ENCODE data around the gene MYO16.

MYO16 gene

DNA sequence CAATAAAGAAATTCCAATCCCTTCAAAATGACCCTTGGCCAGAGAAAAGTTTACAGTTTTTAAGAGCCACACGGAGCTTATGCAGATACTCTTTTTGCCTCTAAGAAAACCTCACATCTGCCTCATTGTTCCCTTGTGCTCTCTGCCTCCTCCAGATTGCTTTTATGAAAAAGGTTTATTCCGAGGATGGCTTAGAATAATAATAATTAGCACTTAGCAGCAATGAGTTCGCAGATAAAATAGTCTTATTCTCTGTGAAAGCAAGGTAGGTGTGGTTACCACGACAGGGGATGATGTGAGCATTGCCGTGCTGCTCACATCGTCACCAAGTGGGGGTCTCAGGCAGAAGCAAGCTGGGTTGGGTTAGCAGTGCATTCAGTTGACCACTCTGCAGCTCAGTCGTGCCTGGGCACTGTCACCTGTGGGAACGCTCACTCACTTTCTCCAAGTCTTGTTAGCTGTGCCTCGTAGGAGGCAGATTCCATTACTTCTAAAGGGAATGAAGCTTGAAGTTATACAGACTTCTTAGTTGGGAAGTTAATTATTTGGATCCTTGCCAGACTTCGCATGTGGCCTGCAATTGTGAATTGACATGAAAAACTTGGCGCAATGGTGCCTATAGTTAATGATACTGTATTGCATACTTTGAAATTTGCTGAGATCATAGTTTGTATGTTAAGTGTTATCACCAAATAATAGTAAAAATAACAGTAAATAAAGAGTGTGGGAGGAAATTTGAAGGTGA lies 157.2 kb downstream of the MYO16 start:
- Histone ChIP-seq H3K36me3 (ENCODE audit: insufficient read depth, insufficient read length, low read length) (no peaks in the 10 kb centered on the region), H3K9ac (ENCODE audit: insufficient read length, low read depth) (no peak overlapping the region), H3K27me3 (ENCODE audit: insufficient read depth, insufficient read length) (no peaks in the 10 kb centered on the region), H3K9me3 (ENCODE audit: insufficient read depth, low read length) (peaks cover 9% of the 10 kb centered on the region; the same call in 1 of the 2 replicates), H3K4me1 (ENCODE audit: insufficient read depth, insufficient read length) (no peaks in the 10 kb centered on the region), H3K4me3 (ENCODE audit: insufficient read length, low read depth) (no peak overlapping the region)
- no peak for DNase-seq (ENCODE audit: low read depth, low spot score)
- TF ChIP-seq SUZ12 (IDR thresholded peaks at IDR 0.05; ENCODE audit: extremely low read depth, insufficient read depth, insufficient read length) = no peak

DNA sequence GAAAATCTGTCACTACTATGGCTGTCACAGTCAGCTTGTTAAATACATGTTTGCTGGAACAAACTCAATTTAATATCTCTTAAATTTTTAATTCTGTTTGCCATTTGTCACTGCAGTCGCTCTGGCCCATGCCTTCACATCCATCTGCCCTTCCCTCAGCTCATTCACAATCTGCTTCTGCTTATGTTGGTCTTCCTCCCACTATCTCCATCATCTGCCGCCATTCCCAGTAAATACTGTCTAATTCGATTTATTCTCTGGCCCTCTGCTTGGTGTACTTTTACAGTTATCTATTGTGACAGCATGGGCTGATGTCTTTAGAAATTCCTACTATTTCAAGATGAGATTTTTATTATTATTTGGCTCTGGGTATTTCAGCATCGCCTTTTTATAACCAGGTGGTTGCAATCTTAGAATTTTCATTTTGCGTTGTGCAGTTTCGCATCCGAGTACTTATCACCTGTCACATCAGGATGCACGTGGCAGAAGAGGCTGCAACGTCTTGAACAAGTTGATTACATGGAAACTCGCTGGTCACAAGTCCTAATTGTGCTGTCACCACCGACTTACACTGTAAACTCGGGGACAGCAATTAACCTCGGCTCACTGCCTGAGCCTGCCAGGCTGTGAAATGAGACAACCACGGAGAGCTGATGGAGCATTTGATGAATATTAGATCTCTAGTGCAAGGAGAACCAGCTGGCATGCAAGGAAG lies 158.4 kb downstream of the MYO16 start:
- TF ChIP-seq ZNF274 (IDR thresholded peaks at IDR 0.05; ENCODE audit: low read depth, low read length) = no peak
- TF ChIP-seq SUZ12 (IDR thresholded peaks at IDR 0.05; ENCODE audit: extremely low read depth, insufficient read depth, insufficient read length) = no peak
- TF ChIP-seq YY1 (IDR thresholded peaks at IDR 0.05; ENCODE audit: insufficient read depth, insufficient read length) = no peak
- Histone ChIP-seq H3K36me3 (ENCODE audit: insufficient read depth, insufficient read length, low read length) (no peaks in the 10 kb centered on the region), H3K9ac (ENCODE audit: insufficient read length, low read depth) (no peak overlapping the region), H3K27me3 (ENCODE audit: insufficient read depth, insufficient read length) (no peaks in the 10 kb centered on the region), H3K4me3 (ENCODE audit: insufficient read length, low read depth) (no peak overlapping the region), H3K4me1 (ENCODE audit: insufficient read depth, insufficient read length) (no peaks in the 10 kb centered on the region), H3K9me3 (ENCODE audit: insufficient read depth, low read length) (0 out of 2 replicates have a peak, but pooled peaks cover 3% of the 10 kb centered on the region)
- DNase-seq (ENCODE audit: low read depth, low spot score) = no peak

DNA sequence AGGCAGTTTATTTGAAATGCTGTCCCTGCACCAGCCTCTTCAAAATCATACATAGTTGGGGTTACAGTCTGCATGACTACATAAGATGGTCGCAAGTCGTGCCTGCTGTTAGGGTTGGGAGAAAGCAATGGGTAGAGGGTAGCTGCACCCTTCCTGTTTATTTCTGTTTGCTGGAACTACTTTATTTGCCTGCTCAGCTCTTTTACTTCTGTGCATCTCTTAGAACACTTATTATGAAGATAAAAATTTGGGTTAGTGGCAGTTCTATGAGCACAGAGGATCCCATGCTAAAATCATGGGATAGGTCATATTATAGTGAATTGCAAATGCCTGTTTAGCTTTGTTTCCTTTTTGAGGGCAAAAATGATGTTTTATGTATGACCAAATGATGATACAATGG lies 160.1 kb downstream of the MYO16 start:
- no peaks in the 10 kb centered on the region for H3K4me1 ChIP-seq (ENCODE audit: insufficient read depth, insufficient read length)
- H3K4me3 ChIP-seq (ENCODE audit: insufficient read length, low read depth) = no peak overlapping the region
- no peak for DNase-seq (ENCODE audit: low read depth, low spot score)
- H3K9ac ChIP-seq (ENCODE audit: insufficient read length, low read depth) = no peak overlapping the region
- TF ChIP-seq YY1 (IDR thresholded peaks at IDR 0.05; ENCODE audit: insufficient read depth, insufficient read length) (no peak), SUZ12 (IDR thresholded peaks at IDR 0.05; ENCODE audit: extremely low read depth, insufficient read depth, insufficient read length) (no peak), ZNF274 (IDR thresholded peaks at IDR 0.05; ENCODE audit: low read depth, low read length) (no peak)
- H3K27me3 ChIP-seq (ENCODE audit: insufficient read depth, insufficient read length) = no peaks in the 10 kb centered on the region
- H3K9me3 ChIP-seq (ENCODE audit: insufficient read depth, low read length) = no peaks in the 10 kb centered on the region
- no peaks in the 10 kb centered on the region for H3K36me3 ChIP-seq (ENCODE audit: insufficient read depth, insufficient read length, low read length)

DNA sequence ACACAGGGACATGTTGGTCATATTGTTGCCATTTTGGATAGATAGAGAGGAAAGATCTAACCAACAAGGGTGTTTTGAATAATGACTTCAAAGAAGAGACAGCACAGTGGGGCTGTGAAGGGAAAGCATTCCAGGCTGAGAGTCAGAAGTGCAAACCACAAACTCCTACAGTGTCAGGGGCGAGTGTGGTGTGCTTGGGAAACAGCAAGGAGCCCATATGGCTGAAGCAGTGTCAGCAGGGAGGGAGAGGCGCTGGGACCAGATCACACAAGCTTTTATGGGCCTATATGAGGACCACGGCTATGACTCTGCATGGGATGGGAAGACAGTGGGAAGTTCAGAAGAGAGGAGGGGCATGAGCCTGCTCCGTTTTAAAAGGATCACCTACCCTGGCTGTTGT lies 166.4 kb downstream of the MYO16 start:
- H3K36me3 ChIP-seq (ENCODE audit: insufficient read depth, insufficient read length, low read length) = no peaks in the 10 kb centered on the region
- no peaks in the 10 kb centered on the region for H3K9me3 ChIP-seq (ENCODE audit: insufficient read depth, low read length)
- DNase-seq (ENCODE audit: low read depth, low spot score) = no peak
- H3K4me1 ChIP-seq (ENCODE audit: insufficient read depth, insufficient read length) = no peaks in the 10 kb centered on the region
- H3K4me3 ChIP-seq (ENCODE audit: insufficient read length, low read depth) = no peak overlapping the region
- TF ChIP-seq YY1 (IDR thresholded peaks at IDR 0.05; ENCODE audit: insufficient read depth, insufficient read length) (no peak), SUZ12 (IDR thresholded peaks at IDR 0.05; ENCODE audit: extremely low read depth, insufficient read depth, insufficient read length) (no peak), ZNF274 (IDR thresholded peaks at IDR 0.05; ENCODE audit: low read depth, low read length) (no peak)
- no peaks in the 10 kb centered on the region for H3K27me3 ChIP-seq (ENCODE audit: insufficient read depth, insufficient read length)
- no peak overlapping the region for H3K9ac ChIP-seq (ENCODE audit: insufficient read length, low read depth)

DNA sequence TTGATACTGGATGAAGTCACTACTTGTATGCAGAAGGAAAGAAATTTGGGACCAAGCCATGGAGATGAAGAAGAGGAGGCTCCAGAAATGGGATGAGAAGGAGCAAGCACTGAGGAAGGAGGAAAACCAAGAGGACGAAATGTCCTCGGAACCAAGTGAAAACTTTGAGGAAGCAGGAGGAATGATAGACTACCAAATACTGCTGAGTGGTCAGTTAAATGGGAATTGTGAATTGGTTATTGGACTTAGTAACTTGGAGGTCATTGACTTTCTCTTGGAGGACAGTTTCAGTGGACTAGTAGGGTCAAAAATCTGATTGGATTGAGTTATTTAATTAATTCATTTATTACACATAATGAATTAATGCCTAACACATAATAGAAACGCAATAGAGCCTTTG lies 167.9 kb downstream of the MYO16 start:
- Histone ChIP-seq H3K36me3 (ENCODE audit: insufficient read depth, insufficient read length, low read length) (no peaks in the 10 kb centered on the region), H3K27me3 (ENCODE audit: insufficient read depth, insufficient read length) (no peaks in the 10 kb centered on the region), H3K4me1 (ENCODE audit: insufficient read depth, insufficient read length) (no peaks in the 10 kb centered on the region), H3K4me3 (ENCODE audit: insufficient read length, low read depth) (no peak overlapping the region), H3K9me3 (ENCODE audit: insufficient read depth, low read length) (no peaks in the 10 kb centered on the region), H3K9ac (ENCODE audit: insufficient read length, low read depth) (no peak overlapping the region)
- no peak for DNase-seq (ENCODE audit: low read depth, low spot score)
- TF ChIP-seq YY1 (IDR thresholded peaks at IDR 0.05; ENCODE audit: insufficient read depth, insufficient read length) = no peak
- TF ChIP-seq SUZ12 (IDR thresholded peaks at IDR 0.05; ENCODE audit: extremely low read depth, insufficient read depth, insufficient read length) = no peak
- TF ChIP-seq ZNF274 (IDR thresholded peaks at IDR 0.05; ENCODE audit: low read depth, low read length) = no peak

DNA sequence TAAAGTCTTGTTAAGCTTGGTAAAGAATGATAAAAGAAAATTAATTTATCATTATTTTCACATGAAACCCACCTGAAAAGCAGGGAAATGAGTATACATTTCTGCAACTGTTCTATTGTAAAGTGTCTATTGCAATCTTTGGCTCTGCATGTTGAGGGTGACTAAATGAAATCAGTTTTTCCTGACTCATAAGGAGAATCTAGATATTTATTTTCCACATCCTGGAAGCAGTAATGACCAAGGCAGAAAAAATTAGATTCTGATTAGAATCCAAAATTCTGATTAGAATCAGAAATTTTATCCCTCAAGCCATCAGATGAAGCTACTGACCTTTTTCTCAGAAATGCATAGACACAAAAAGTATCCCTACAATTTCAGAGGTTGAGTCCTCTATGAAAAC lies 178.4 kb downstream of the MYO16 start:
- Histone ChIP-seq H3K36me3 (ENCODE audit: insufficient read depth, insufficient read length, low read length) (no peaks in the 10 kb centered on the region), H3K4me3 (ENCODE audit: insufficient read length, low read depth) (no peak overlapping the region), H3K27me3 (ENCODE audit: insufficient read depth, insufficient read length) (no peaks in the 10 kb centered on the region), H3K4me1 (ENCODE audit: insufficient read depth, insufficient read length) (no peaks in the 10 kb centered on the region), H3K9ac (ENCODE audit: insufficient read length, low read depth) (no peak overlapping the region), H3K9me3 (ENCODE audit: insufficient read depth, low read length) (no peaks in the 10 kb centered on the region)
- no peak for TF ChIP-seq ZNF274 (IDR thresholded peaks at IDR 0.05; ENCODE audit: low read depth, low read length)
- TF ChIP-seq SUZ12 (IDR thresholded peaks at IDR 0.05; ENCODE audit: extremely low read depth, insufficient read depth, insufficient read length) = no peak
- no peak for TF ChIP-seq YY1 (IDR thresholded peaks at IDR 0.05; ENCODE audit: insufficient read depth, insufficient read length)
- DNase-seq (ENCODE audit: low read depth, low spot score) = no peak

DNA sequence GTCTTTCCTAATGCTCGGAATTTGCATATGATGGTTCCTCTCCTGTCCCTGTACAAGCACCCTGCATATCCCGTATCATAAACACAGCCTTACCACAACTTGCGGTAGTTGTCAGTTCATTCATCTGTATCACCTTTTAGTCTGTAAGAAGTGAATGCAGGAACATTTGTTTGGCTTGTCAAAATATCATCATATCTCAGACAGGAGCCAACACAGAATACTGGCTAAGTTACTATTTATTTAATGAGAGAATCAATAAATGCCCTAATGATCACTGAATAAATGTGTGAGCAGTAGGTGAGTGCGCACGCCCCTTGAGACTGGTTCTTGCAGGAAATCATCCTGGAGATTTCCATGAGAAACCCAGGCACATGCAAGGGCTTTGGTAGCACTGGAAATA lies 182.8 kb downstream of the MYO16 start:
- TF ChIP-seq YY1 (IDR thresholded peaks at IDR 0.05; ENCODE audit: insufficient read depth, insufficient read length) = no peak
- no peak for TF ChIP-seq ZNF274 (IDR thresholded peaks at IDR 0.05; ENCODE audit: low read depth, low read length)
- no peak for TF ChIP-seq SUZ12 (IDR thresholded peaks at IDR 0.05; ENCODE audit: extremely low read depth, insufficient read depth, insufficient read length)
- no peaks in the 10 kb centered on the region for H3K27me3 ChIP-seq (ENCODE audit: insufficient read depth, insufficient read length)
- H3K36me3 ChIP-seq (ENCODE audit: insufficient read depth, insufficient read length, low read length) = no peaks in the 10 kb centered on the region
- no peak for DNase-seq (ENCODE audit: low read depth, low spot score)
- no peaks in the 10 kb centered on the region for H3K4me1 ChIP-seq (ENCODE audit: insufficient read depth, insufficient read length)
- H3K9me3 ChIP-seq (ENCODE audit: insufficient read depth, low read length) = no peaks in the 10 kb centered on the region
- H3K9ac ChIP-seq (ENCODE audit: insufficient read length, low read depth) = no peak overlapping the region
- no peak overlapping the region for H3K4me3 ChIP-seq (ENCODE audit: insufficient read length, low read depth)
